HG03457 (cell line): ENCODE data around the gene HLA-DRA.
"Not testable (repeated sequence)": the region's sequence is repeated elsewhere in the genome, so short reads cannot be mapped to it uniquely, and the experiment has no call there.

Experiments
- ATAC-seq: cut with Tn5 transposase; IDR thresholded peaks from one replicate; pipeline ENCODE4 v1.9.1; 2021; ENCODE audit warnings: moderate number of reproducible peaks; ENCODE audit not compliant: unreplicated experiment

Gene HLA-DRA

DNA sequence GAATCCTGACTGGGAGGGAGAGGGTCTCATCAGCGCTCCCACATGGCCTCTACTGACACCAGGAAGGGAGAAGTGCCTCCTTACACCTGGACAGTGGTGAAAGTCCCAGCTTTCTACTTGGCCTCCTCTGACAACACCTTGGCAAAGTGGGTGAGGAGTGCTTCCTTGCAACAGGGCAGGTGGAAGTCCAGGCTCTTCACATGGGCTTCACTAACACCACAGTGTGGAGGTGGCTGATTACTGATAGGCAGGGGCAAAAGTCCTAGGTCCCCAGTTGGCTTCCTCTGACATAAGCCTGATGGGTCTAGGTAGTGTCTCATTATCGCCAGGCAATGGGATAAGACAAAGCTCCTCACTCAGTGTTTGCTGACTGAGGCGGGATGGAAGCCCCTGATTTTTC is 9.5 kb upstream of the HLA-DRA start:
- no peak for ATAC-seq

DNA sequence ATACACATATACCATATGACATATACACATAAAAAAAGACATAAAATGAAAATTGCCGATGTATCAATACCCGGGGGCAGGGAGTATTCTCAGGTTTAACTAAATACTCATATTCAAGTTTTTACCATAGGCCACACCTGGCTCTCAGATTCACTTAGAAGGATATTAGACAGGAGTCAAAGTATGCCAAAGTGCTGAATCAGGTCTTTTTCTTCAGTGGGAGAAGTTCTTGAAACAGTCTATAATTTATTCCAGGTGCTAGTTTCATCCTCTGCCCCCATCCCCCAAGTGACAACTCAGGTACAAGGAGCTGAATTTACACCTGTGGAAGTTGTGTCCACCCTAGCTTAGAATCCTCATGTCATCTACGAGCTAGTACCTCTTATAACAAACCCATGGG is 8.5 kb upstream of the HLA-DRA start:
- ATAC-seq: no peak

DNA sequence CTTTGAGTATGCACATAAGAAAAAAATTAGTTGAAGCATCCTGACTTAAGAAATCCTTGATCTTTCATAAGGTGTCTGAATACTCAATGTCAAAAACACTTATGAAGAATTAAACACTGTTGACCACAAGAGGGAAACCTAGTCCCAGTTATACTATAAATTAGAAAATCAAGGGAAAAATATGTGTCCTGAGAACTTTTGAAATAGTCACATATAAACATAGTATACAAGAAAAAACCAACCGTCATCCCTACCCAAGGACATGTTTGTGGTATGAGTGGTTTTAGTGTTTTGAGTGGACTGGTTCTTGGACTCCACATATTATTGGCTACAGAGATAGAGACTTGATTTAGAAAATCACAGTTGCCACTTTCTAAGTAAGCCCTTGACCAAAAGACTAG is 7.6 kb upstream of the HLA-DRA start:
- no peak for ATAC-seq

DNA sequence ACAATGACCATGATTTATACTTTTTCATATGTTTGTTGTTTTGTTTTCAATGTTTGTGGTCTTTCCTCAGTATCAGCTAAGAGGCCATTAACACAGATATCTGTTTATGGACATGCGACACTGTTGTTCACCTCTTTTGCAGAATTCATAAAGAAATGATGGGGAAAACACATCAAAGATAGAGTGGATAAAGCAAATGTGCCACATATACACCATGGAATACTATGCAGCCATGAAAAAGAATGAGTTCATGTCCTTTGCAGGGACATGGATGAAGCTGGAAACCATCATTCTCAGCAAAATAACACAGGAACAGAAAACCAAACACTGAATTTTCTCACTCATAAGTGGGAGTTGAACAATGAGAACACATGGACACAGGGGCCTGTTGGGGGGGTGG is 5.7 kb upstream of the HLA-DRA start:
- not testable (repeated sequence) for ATAC-seq

DNA sequence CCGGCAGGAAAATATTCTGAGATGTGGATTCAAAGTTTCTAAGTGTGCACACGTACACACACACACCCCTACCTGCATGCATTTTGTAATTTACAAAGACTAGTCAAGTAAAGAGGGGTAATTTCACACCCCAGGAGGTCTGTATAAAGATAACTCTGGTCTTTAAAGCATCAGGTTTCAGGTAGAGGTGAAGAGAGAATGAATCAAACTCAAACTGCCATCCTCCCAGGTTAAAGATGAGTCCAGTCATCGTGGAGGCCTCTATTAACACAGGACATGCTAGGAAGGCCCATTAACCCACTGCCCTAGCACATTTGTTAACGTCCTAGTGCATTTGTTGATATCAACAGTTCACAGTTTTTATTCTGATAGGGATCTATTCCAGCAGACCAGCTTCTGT is 3.5 kb upstream of the HLA-DRA start:
- no peak for ATAC-seq

DNA sequence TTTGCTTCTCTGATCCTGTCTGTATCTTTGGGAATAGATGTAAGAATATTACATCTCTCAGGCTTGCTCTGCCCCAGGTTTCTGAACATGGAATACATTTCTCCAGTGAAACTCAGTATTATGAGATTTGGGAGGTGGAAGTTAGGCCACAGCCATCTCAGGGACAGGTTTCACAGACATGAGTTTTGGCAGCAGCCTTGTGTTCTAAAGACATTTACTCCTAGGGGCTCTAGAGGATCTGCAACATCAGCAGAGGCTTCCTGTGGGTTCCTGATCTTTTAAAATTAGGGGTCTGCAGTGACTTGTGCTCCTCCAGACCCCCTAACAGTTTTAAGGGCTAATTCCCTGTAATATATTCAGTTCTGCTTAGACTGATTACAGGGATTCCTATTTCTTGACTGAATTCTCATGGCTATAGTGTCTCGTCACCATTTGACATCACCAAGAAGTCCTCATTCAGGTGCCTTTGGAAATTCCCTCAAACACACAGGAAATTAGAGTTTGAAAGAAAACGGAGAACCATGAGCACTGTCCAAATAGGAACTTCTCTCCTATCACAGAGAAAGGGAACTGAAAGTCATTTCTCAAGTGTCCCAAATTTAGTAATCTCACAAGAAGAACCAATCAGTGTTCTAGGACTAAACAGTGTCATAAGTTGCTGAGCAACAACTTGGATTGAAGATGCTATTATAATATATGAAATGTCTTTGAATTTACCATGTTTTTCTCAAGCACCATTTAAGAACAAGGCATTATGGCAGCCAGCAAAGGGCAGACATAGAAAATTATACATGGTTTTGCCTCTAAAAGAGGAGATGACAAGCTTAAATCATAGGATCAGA is 2.5 kb upstream of the HLA-DRA start:
- ATAC-seq: no peak

DNA sequence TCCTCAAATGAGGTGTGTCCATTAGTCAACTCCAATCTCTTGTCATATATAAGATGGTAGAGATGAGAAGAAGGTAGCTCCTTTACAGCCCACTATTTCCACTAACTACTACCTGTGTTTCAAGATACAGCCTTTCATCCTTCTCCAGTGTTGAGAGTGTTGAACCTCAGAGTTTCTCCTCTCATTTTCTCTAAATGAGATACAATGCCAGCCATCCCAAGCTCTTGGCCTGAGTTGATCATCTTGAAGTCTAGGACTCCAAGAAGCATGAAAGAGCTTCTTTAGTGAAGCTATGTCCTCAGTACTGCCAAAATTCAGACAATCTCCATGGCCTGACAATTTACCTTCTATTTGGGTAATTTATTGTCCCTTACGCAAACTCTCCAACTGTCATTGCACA is 548 bp upstream of the HLA-DRA start:
- ATAC-seq: no peak

DNA sequence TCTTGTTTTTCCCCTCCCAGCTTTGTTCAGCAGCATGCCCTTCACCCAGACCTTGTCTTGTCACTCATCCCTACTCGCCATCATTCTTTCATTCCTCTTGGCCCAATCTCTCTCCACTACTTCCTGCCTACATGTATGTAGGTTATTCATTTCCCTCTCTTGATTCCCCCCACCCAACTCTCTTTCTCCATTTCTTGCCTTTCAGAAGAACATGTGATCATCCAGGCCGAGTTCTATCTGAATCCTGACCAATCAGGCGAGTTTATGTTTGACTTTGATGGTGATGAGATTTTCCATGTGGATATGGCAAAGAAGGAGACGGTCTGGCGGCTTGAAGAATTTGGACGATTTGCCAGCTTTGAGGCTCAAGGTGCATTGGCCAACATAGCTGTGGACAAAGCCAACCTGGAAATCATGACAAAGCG is 2.6 kb downstream of the HLA-DRA start:
- no peak for ATAC-seq

DNA sequence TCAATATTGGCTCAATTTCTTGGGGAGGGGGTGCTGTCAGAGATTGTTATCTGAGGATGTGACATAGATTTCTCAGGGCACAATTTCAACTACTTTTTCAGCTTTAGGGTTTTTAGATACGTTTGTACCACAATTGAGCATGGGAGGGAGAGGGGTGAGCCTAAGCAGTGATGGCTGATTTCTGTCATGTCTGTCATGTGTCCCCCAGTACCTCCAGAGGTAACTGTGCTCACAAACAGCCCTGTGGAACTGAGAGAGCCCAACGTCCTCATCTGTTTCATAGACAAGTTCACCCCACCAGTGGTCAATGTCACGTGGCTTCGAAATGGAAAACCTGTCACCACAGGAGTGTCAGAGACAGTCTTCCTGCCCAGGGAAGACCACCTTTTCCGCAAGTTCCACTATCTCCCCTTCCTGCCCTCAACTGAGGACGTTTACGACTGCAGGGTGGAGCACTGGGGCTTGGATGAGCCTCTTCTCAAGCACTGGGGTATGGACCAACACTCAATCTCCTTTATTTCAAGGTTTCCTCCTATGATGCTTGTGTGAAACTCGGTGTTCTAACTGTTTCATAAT is 3.4 kb downstream of the HLA-DRA start:
- no peak for ATAC-seq

DNA sequence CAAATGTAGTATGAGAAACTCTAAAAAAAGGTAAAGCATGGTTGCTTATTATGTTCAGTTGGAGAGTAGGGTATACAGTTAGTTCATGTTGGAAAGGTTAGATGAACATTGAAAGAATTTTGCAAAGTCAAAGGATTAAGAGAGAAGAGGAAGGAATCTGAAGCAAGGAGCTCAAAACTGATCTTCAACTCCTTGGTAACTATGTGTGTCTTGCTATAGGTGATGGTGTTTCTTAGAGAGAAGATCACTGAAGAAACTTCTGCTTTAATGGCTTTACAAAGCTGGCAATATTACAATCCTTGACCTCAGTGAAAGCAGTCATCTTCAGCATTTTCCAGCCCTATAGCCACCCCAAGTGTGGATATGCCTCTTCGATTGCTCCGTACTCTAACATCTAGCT is 4.7 kb downstream of the HLA-DRA start:
- no peak for ATAC-seq

DNA sequence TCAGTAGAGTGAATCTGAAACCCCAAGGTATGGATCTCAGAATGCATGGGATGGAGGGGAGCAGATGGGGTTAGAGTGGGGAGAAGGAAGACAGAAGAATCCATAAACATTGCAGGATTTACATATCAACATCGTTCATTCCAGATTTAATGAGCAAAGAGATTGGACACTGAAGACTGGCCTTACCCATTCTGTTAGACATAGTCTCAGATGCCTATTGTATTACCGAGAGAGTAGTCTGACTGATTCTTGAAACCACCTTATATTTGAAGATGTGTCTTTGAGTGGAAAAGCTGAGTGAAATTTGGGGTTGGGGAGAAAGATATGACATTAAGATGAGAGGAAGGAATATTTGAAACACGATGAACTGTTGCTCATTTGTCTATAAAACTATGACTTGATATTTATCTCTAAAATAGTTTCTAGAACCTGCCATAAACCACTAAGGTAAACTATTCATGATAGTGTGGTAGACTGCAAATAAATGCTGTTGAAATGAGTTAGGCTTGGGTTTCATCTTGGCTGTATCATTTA is 5.7 kb downstream of the HLA-DRA start:
- no peak for ATAC-seq

DNA sequence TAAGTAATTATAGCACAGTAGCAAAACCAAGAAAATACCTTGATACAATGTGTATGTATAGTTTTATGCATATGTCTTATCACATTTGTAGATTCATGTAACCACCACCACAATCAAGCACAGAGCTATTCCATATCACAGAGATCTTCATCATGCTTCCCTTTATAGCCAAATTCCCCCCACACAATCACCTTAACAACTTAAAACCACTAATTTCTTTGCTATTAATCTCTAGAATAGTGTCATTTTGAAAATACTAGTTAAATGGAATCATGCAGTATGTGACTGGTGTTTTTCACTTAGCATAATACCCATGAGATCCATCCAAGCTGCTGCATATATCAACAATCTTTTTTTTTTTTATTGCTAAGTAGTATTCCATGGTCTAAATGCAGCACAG is 8.2 kb downstream of the HLA-DRA start:
- ATAC-seq: no peak

DNA sequence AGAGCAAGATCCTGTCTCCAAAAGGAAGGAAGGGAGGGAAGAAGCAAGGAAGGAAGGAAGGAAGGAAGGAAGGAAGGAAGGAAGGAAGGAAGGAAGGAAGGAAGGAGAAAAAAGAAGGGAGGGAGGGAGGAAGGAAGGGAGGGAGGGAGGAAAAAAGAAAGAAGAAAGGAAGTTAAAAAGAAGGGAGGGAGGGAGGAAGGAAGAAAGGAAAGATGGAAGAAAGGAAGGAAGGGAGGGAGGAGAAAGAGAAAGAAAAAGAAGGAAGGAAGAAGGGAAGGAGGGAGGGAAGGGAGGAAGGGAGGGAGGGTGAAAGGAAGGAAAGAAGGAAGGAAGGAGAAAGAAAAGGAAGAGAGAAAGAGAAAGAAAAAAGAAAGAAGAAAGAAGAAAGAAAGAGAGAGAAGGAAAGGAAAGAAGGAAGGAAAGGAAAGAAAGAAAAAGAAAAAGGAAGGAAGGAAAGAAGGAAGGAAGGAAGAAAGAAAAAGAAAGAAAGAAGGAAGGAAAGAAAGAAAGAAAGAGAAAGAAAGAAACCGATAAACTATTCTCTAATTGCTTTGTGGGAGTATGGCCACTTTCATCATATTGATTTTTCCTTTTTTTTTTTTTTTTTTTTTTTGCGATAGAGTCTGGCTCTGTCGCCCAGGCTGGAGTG is 9.5 kb downstream of the HLA-DRA start:
- ATAC-seq: no peak

DNA sequence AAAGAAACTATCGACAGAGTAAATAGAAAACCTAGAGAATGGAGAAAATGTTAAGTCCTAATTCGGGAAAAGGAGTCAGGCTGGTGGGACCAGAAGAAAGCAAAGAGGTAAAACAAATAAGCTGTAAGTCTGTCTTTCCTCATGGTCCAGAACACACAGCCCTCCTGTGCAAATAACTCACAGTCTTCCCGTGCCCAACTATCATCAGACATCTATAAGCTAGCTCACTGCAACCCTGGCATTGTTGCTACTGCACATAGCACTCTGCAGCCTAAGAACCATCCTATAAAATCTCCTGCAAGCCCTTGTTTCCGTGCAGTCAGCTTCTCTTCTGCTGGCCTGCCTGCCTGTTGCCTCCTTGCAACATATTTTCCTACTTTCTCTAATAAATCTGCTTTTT is 17.4 kb downstream of the HLA-DRA start:
- no peak for ATAC-seq

DNA sequence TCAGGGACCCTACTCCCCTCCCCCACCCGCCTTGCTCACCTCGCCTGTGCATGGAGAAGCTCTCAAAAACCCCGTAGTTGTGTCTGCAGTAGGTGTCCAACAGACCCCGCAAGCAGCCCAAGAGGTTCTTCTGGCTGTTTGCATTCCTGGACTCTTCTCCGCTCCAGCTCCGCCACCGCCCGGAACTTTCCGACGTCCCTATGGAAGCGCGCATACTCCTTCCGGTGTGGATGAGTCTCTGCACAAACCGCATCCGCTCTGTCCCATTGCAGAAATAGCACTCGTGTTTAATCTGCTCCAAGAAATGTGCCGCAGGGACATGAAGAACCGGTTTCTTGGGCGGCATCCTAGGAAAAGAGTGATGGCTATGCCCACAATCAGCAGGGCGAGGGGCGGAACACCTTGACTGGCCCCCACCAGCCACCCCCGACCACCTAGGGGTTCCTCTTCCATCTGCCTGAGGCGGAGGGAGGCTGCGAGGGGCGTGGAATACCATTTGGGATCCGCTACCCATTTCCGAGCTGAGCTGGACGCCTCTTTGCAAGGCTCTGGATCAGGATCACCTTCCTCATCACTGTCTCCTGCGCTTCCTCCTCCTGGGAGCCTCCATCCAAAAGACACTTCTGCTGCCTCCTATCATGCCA is 20.2 kb downstream of the HLA-DRA start:
- no peak for ATAC-seq

DNA sequence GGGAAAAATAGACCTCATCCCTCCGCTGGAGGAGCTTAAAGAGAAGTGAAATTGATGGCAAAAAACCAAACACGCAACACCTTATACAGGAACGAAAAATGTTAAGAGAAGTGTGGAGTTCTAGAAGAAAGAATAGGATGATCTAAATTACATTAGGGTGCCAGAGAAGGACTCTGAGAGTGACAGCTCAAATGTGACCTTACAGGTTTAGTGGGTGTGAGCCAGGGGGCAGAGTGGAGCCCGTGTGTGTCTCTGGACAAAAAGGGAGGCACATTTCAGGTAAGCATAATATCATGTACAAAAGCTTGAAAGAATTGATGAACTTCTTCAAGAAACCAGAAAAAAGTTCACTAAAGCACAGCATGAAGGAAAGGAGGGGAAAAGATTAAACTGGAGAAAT is 20.8 kb downstream of the HLA-DRA start:
- no peak for ATAC-seq

DNA sequence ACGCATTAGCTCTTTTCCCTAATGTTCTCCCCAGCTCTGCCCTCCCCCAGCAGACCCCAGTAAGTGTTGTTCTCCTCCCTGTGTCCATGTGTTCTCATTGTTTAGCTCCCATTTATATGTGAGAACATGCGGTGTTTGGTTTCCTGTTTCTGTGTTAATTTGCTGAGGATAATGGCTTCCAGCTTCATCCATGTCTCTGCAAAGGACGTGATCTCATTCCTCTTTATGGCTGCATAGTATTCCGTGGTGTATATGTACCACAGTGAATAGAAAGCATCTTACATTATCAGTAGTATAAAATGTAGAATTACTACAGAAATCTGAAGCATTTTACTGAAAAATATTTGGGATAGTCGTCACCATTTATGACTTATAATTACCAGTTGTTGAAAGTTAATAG is 21.8 kb downstream of the HLA-DRA start:
- ATAC-seq: no peak

DNA sequence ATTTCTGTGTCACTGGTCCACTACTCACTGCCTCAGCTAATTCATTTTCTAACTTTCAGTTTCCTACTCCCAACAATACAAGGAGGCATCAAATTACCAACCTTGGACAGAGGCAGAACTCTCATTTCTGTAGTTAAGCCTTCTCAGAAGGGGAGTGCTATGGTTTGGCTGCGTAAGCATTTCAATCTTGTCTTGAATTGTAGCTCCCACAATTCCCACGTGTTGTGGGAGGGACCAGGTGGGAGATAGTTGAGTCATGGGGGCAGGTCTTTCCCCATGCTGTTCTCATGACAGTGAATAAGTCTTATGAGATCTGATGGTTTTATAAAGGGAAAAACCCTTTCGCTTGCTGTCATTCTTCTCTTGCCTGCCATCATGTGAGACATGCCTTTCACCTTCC is 22.9 kb downstream of the HLA-DRA start:
- ATAC-seq: no peak

DNA sequence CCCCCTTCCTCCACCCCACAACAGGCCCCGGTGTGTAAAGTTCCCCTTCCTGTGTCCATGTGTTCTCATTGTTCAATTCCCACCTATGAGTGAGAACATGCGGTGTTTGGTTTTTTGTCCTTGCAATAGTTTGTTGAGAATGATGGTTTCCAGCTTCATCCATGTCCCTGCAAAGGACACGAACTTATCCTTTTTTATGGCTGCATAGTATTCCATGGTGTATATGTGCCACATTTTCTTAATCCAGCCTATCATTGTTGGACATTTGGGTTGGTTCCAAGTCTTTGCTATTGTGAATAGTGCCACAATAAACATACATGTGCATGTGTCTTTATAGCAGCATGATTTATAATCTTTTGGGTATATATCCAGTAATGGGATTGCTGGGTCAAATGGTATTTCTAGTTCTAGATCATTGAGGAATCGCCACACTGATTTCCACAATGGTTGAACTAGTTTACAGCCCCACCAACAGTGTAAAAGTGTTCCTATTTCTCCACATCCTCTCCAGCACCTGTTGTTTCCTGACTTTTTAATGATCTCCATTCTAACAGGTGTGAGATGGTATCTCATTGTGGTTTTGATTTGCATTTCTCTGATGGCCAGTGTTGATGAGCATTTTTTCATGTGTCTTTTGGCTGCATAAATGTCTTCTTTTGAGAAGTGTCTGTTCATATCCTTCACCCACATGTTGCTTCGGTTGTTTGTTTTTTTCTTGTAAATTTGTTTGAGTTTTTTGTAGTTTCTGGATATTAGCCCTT is 28.2 kb downstream of the HLA-DRA start:
- ATAC-seq: not testable (repeated sequence)

DNA sequence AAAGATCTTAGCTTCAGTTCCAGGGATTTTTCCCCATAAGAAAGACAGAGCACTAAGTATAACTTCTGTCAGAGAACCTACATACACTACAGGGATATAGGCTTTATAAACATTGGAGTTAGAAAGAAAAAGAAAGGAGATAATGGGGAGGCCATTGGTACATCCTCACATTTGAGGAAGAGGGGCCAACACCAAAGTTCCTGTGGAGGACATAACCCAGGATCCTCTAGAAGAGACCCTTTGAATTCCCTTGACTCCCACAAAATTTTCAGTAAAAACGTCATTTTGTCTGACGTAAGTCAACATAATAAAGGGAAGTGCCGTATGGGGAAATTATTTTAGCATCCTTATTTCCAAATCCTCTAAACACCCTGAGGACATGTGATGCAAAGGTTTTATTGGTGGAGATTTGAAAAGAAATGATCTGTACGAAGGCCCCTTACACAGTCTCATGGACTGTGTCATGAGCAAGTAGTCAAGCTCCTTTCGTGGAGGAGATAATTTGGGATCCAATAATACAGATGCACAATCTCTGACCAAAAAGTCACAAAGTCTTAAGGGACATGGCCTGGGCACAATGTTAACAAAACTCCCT is 33.2 kb downstream of the HLA-DRA start:
- no peak for ATAC-seq
